Stimulated activated CD8-positive, alpha-beta memory T cell treated with anti-CD3 and anti-CD28 coated beads, Interleukin-12 subunit alpha, Interleukin-12 subunit beta, amount 100 ng/mL, for 24 hours (primary cell): Measurements from ENCODE around the gene LY6G6D.
A peak's percentile ranks its signal among the peaks of the same experiment; 100 is the strongest.

Source experiments
- DNase-seq: peaks from one replicate; pipeline ENCODE4 v3.0.0-alpha.2; 2020; ENCODE audit errors: extremely low read depth

LY6G6D gene

GRCh38 chr6:31715022-31715958, at the start of gene LY6G6D:
Gene LY6G6D (plus strand): TSS chr6:31715348. CDS start chr6:31715356, 8 bp downstream.
- DNase-seq = no peak

GRCh38 chr6:31665501-31666336, 49.4 kb upstream of the LY6G6D start, which contains the start of gene CSNK2B:
Gene CSNK2B (plus strand): TSS chr6:31666080. CDS start chr6:31666832, 752 bp downstream.
- DNase-seq = peak; percentile 96

GRCh38 chr6:31666337-31666965, 48.7 kb upstream of the LY6G6D start:
- no peak for DNase-seq

- DNase-seq = no peak
Observed at GRCh38 chr6:31669676-31670075, 45.5 kb upstream of the LY6G6D start, which contains the start of gene LY6G5B. Gene LY6G5B (plus strand): TSS chr6:31669976. CDS start chr6:31670951, 975 bp downstream.

- DNase-seq = no peak
Observed at GRCh38 chr6:31676322-31676903, 38.7 kb upstream of the LY6G6D start.

- DNase-seq = no peak
Observed at GRCh38 chr6:31676904-31677303, 38.2 kb upstream of the LY6G6D start.

- no peak for DNase-seq
Observed at GRCh38 chr6:31677955-31678354, 37.2 kb upstream of the LY6G6D start.

- no peak for DNase-seq
Observed at GRCh38 chr6:31680226-31681134, 34.7 kb upstream of the LY6G6D start, which contains the start of gene LY6G5C. Gene LY6G5C (minus strand): TSS chr6:31681067. CDS start chr6:31680373, 694 bp downstream.

- DNase-seq = no peak
Observed at GRCh38 chr6:31681135-31681671, 33.9 kb upstream of the LY6G6D start.

GRCh38 chr6:31683591-31683990, 31.6 kb upstream of the LY6G6D start:
- no peak for DNase-seq

- no peak for DNase-seq
Observed at GRCh38 chr6:31686483-31686882, 28.7 kb upstream of the LY6G6D start.

- DNase-seq = no peak
Observed at GRCh38 chr6:31687321-31687720, 27.8 kb upstream of the LY6G6D start.

- DNase-seq = no peak
Observed at GRCh38 chr6:31687860-31688693, 27.1 kb upstream of the LY6G6D start.

GRCh38 chr6:31689249-31690110, 25.7 kb upstream of the LY6G6D start:
- DNase-seq = no peak

- no peak for DNase-seq
Observed at GRCh38 chr6:31690231-31691077, 24.7 kb upstream of the LY6G6D start.

- no peak for DNase-seq
Observed at GRCh38 chr6:31691078-31691463, 24.1 kb upstream of the LY6G6D start.

GRCh38 chr6:31691564-31692108, 23.5 kb upstream of the LY6G6D start:
- no peak for DNase-seq
